GM12872 (cell line): ENCODE results near the gene SEPTIN7.

Source experiments
- CTCF ChIP-seq: IDR thresholded peaks from 3 replicates; pipeline ENCODE4 v1.5.1; 2011; ENCODE audit warnings: low read depth, mild to moderate bottlenecking, low read length, moderate library complexity; ENCODE audit not compliant: insufficient read depth

Gene SEPTIN7

GRCh38 chr7:35804231-35804970, 3.5 kb downstream of the SEPTIN7 start:
- TF ChIP-seq CTCF, result no peak

GRCh38 chr7:35805876-35806275, 5.0 kb downstream of the SEPTIN7 start:
- TF ChIP-seq CTCF, result no peak

GRCh38 chr7:35816514-35816913, 15.7 kb downstream of the SEPTIN7 start:
- no peak for TF ChIP-seq CTCF

GRCh38 chr7:35817181-35817580, 16.3 kb downstream of the SEPTIN7 start:
- TF ChIP-seq CTCF, result no peak

- TF ChIP-seq CTCF, result no peak
Measured at GRCh38 chr7:35817930-35818329, 17.1 kb downstream of the SEPTIN7 start.

GRCh38 chr7:35818513-35818912, 17.7 kb downstream of the SEPTIN7 start:
- TF ChIP-seq CTCF, result no peak

GRCh38 chr7:35819310-35819709, 18.5 kb downstream of the SEPTIN7 start:
- no peak for TF ChIP-seq CTCF
